HepG2 (cell line): Measurements from ENCODE around the gene PPP3CB. TPM values are rescaled to one million over a fixed set of nuclear protein-coding genes. Genes with fewer than 3 reads are reported as not detected.
A peak's percentile ranks its signal among the peaks of the same experiment; 100 is the strongest.

Source experiments
- AHR ChIP-seq: IDR thresholded peaks from 2 replicates; pipeline ENCODE4 v1.6.1; 2018; ENCODE audit warnings: missing genetic modification reagents, missing compliant biosample characterization
- ASH2L ChIP-seq: fragments of 300-600, 200-600 bp; sonication (generic); IDR thresholded peaks from 2 replicates; pipeline ENCODE4 v1.7.0; 2017; ENCODE audit warnings: low read depth, mild to moderate bottlenecking, moderate library complexity, mixed read lengths, low read length; ENCODE audit not compliant: insufficient read length
- BORCS8-MEF2B ChIP-seq: sonication (generic); formaldehyde crosslinking; IDR thresholded peaks from 2 replicates; pipeline ENCODE4 v1.8.0; 2022; ENCODE audit warnings: mild to moderate bottlenecking, missing genetic modification reagents
- KMT2B ChIP-seq: IDR thresholded peaks from 2 replicates; pipeline ENCODE4 v1.6.1; 2016; ENCODE audit warnings: missing genetic modification reagents, missing compliant biosample characterization
- NFAT5 ChIP-seq: sonication (generic); formaldehyde crosslinking; IDR thresholded peaks from 2 replicates; pipeline ENCODE4 v1.4.0; 2020; ENCODE audit warnings: missing genetic modification reagents
- SALL2 ChIP-seq: sonication (generic); formaldehyde crosslinking; IDR thresholded peaks from 2 replicates; pipeline ENCODE4 v1.8.1; 2023; ENCODE audit warnings: mild to moderate bottlenecking, missing genetic modification reagents, inconsistent platforms
- TEAD3 ChIP-seq: optimal IDR thresholded peaks from 2 replicates; pipeline ENCODE3; 2016; ENCODE audit warnings: borderline replicate concordance
- ZFP62 ChIP-seq: sonication (generic); formaldehyde crosslinking; IDR thresholded peaks from 2 replicates; pipeline ENCODE4 v1.4.0; 2020; ENCODE audit warnings: missing genetic modification reagents
- ZNF142 ChIP-seq: sonication (generic); formaldehyde crosslinking; IDR thresholded peaks from 2 replicates; pipeline ENCODE4 v1.4.0; 2020; ENCODE audit warnings: missing genetic modification reagents
- ZNF256 ChIP-seq: sonication (generic); formaldehyde crosslinking; conservative IDR thresholded peaks from 2 replicates; pipeline ENCODE4 v1.4.0; 2020; ENCODE audit warnings: missing genetic modification reagents
- ZNF430 ChIP-seq: sonication (generic); formaldehyde crosslinking; IDR thresholded peaks from 2 replicates; pipeline ENCODE4 v1.9.0; 2021; ENCODE audit warnings: mild to moderate bottlenecking, missing genetic modification reagents
- ZNF431 ChIP-seq: sonication (generic); formaldehyde crosslinking; IDR thresholded peaks from 2 replicates; pipeline ENCODE4 v1.9.0; 2022; ENCODE audit warnings: missing genetic modification reagents, low read depth, mild to moderate bottlenecking, borderline replicate concordance
- ZNF501 ChIP-seq: sonication (generic); formaldehyde crosslinking; IDR thresholded peaks from 2 replicates; pipeline ENCODE4 v1.5.1; 2020; ENCODE audit warnings: mild to moderate bottlenecking, moderate library complexity, missing genetic modification reagents
- ZNF543 ChIP-seq: sonication (generic); formaldehyde crosslinking; IDR thresholded peaks from 2 replicates; pipeline ENCODE4 v1.4.0; 2020; ENCODE audit warnings: mild to moderate bottlenecking, missing genetic modification reagents
- ZNF768 ChIP-seq: sonication (generic); formaldehyde crosslinking; IDR thresholded peaks from 2 replicates; pipeline ENCODE4 v1.4.0; 2020; ENCODE audit warnings: missing genetic modification reagents
- ZSCAN20 ChIP-seq: sonication (generic); formaldehyde crosslinking; IDR thresholded peaks from 2 replicates; pipeline ENCODE4 v1.4.0; 2020; ENCODE audit warnings: missing genetic modification reagents, mild to moderate bottlenecking, borderline replicate concordance
- polyA plus RNA-seq, 8 experiments: library from polyadenylated mRNA; depleted of rRNA in 3 of 8; stranded (reverse) in 7 of 8; unstranded in 1 of 8; fragments of >200 nt; fragmentation: Illumina TruSeq in 4 of 8; extraction: Trizol in 4 of 8; gene quantifications; 2 replicates each; pipeline versions ENCODE4 v1.2.1 to v1.2.3, GENCODE V29; 2011 to 2016; ENCODE audit warnings: low read depth in 4 of 8, missing spikeins in 1 of 8, mixed read lengths in 1 of 8; ENCODE audit not compliant: insufficient read depth in 1 of 8
- total RNA-seq, 5 experiments: library from RNA; depleted of rRNA; stranded (reverse); fragments of >200 nt; fragmentation: Illumina TruSeq; extraction: Trizol; gene quantifications; 2 replicates each; pipeline ENCODE4 v1.2.3, GENCODE V29; 2016; ENCODE audit warnings: low read depth in 1 of 5

PPP3CB gene
- total and polyA plus RNA-seq, 2 of the 13 experiments (the other 11 are each of a cell fraction or from before 2014, with no cell fraction given) = 8.7 to 11.4 TPM

GRCh38 chr10:73495226-73495883 lies 469 bp downstream of the PPP3CB start (continued):
- TF ChIP-seq ZNF142 (CRISPR knock-in tag) (peak; percentile 74; the same call in 1 of the 2 replicates), BORCS8-MEF2B (CRISPR knock-in tag) (0 out of 2 replicates have a peak, but pooled peaks have one; percentile 14), SALL2 (CRISPR knock-in tag) (peak; percentile 46; the same call in 1 of the 2 replicates), ZNF501 (CRISPR knock-in tag) (peak; percentile 78; the same call in 1 of the 2 replicates), ZSCAN20 (CRISPR knock-in tag) (peak; percentile 30; the same call in 1 of the 2 replicates), ZNF768 (CRISPR knock-in tag) (peak; percentile 59; the same call in 1 of the 2 replicates), AHR (peak; percentile 46; the same call in 1 of the 2 replicates), ASH2L (peak; percentile 73), TEAD3 (no peak), ZFP62 (no peak), ZNF431 (no peak), NFAT5 (0 out of 2 replicates have a peak, but pooled peaks have one; percentile 70), ZNF256 (CRISPR knock-in tag) (0 out of 2 replicates have a peak, but pooled peaks have one; percentile 34), ZNF543 (CRISPR knock-in tag) (peak; percentile 18; the same call in 1 of the 2 replicates), ZNF430 (CRISPR knock-in tag) (peak; percentile 56; the same call in 1 of the 2 replicates), KMT2B (peak; percentile 17)
